H9 (cell line): Measurements from ENCODE around the gene DHRSX. TPM values are rescaled to one million over a fixed set of nuclear protein-coding genes. Genes with fewer than 3 reads are reported as not detected.

Source experiments
- DNase-seq: peaks from one replicate; pipeline ENCODE4 v3.0.0-alpha.2; 2017
- H2AFZ ChIP-seq: one replicate; pipeline ENCODE4 v1.6.1; 2013; ENCODE audit warnings: mild to moderate bottlenecking, low read length, control low read depth, moderate library complexity
- H2AK5ac ChIP-seq: 2 replicates; pipeline ENCODE4 v1.6.1; 2013; ENCODE audit warnings: low read length, control low read depth, mixed read lengths; ENCODE audit not compliant: insufficient read length
- H2BK120ac ChIP-seq: one replicate; pipeline ENCODE4 v1.6.1; 2013; ENCODE audit warnings: low read depth, mild to moderate bottlenecking, low read length, control low read depth, inconsistent platforms; ENCODE audit not compliant: poor library complexity, severe bottlenecking
- H2BK12ac ChIP-seq: 2 replicates; pipeline ENCODE4 v1.6.1; 2013; ENCODE audit warnings: low read length, control low read depth, mixed read lengths, low read depth; ENCODE audit not compliant: insufficient read length
- H2BK15ac ChIP-seq: 2 replicates; pipeline ENCODE4 v1.6.1; 2013; ENCODE audit warnings: low read depth, low read length, control low read depth
- H2BK20ac ChIP-seq: one replicate; pipeline ENCODE4 v1.6.1; 2013; ENCODE audit warnings: low read depth, mild to moderate bottlenecking, low read length, control low read depth, inconsistent platforms; ENCODE audit not compliant: poor library complexity, severe bottlenecking
- H2BK5ac ChIP-seq: 2 replicates; pipeline ENCODE4 v1.6.1; 2013; ENCODE audit warnings: low read length, control low read depth, mixed read lengths; ENCODE audit not compliant: insufficient read length
- H3K14ac ChIP-seq: 2 replicates; pipeline ENCODE4 v1.6.1; 2013; ENCODE audit warnings: low read length, control low read depth; ENCODE audit not compliant: insufficient read depth
- H3K18ac ChIP-seq: 2 replicates; pipeline ENCODE4 v1.6.1; 2013; ENCODE audit warnings: low read depth, mild to moderate bottlenecking, mixed read lengths, low read length, control low read depth; ENCODE audit not compliant: insufficient read length
- H3K23ac ChIP-seq: 2 replicates; pipeline ENCODE4 v1.6.1; 2013; ENCODE audit warnings: low read length, control low read depth, mixed read lengths, low read depth; ENCODE audit not compliant: insufficient read length
- H3K23me2 ChIP-seq: 2 replicates; pipeline ENCODE4 v1.6.1; 2013; ENCODE audit warnings: low read depth, mild to moderate bottlenecking, mixed read lengths, low read length, control low read depth; ENCODE audit not compliant: insufficient read length, poor library complexity, severe bottlenecking
- H3K27ac ChIP-seq: 2 replicates; pipeline ENCODE4 v1.5.1; 2013; ENCODE audit warnings: low read length, control low read depth, mixed read lengths, low read depth; ENCODE audit not compliant: insufficient read length
- H3K27me3 ChIP-seq: 2 replicates; pipeline ENCODE4 v1.6.1; 2013; ENCODE audit warnings: low read length, control low read depth, inconsistent platforms; ENCODE audit not compliant: insufficient read depth
- H3K4ac ChIP-seq: 2 replicates; pipeline ENCODE4 v1.6.1; 2013; ENCODE audit warnings: low read depth, mild to moderate bottlenecking, control low read depth, inconsistent platforms, low read length, moderate library complexity
- H3K4me1 ChIP-seq: 2 replicates; pipeline ENCODE4 v1.6.1; 2013; ENCODE audit warnings: low read length, control low read depth, inconsistent platforms; ENCODE audit not compliant: insufficient read depth
- H3K4me2 ChIP-seq: 2 replicates; pipeline ENCODE4 v1.6.1; 2013; ENCODE audit warnings: low read length, control low read depth, mixed read lengths; ENCODE audit not compliant: insufficient read length, insufficient read depth
- H3K56ac ChIP-seq: 2 replicates; pipeline ENCODE4 v1.6.1; 2013; ENCODE audit warnings: low read depth, mild to moderate bottlenecking, mixed read lengths, low read length, control low read depth; ENCODE audit not compliant: insufficient read length
- H3K79me1 ChIP-seq: 2 replicates; pipeline ENCODE4 v1.6.1; 2013; ENCODE audit warnings: low read depth, mild to moderate bottlenecking, moderate library complexity, low read length, control low read depth, inconsistent platforms; ENCODE audit not compliant: insufficient read depth, poor library complexity, severe bottlenecking
- H3K79me2 ChIP-seq: 2 replicates; pipeline ENCODE4 v1.6.1; 2013; ENCODE audit warnings: low read length, control low read depth, inconsistent platforms; ENCODE audit not compliant: insufficient read depth
- H3K9ac ChIP-seq: 2 replicates; pipeline ENCODE4 v1.6.1; 2013; ENCODE audit warnings: low read length, control low read depth, mixed read lengths; ENCODE audit not compliant: insufficient read length; ENCODE audit errors: extremely low read depth
- H3K9me3 ChIP-seq: one replicate; pipeline ENCODE4 v1.6.1; 2013; ENCODE audit warnings: low read depth, low read length, inconsistent platforms; ENCODE audit not compliant: control insufficient read depth
- H3T11ph ChIP-seq: one replicate; pipeline ENCODE4 v1.6.1; 2013; ENCODE audit warnings: mild to moderate bottlenecking, low read length, control low read depth, inconsistent platforms
- H4K20me1 ChIP-seq: one replicate; pipeline ENCODE4 v1.6.1; 2013; ENCODE audit not compliant: control insufficient read depth, insufficient read length, insufficient read depth
- H4K5ac ChIP-seq: 2 replicates; pipeline ENCODE4 v1.6.1; 2013; ENCODE audit warnings: low read depth, mild to moderate bottlenecking, mixed read lengths, low read length, control low read depth; ENCODE audit not compliant: insufficient read length
- H4K8ac ChIP-seq: replicated peaks from 2 replicates; pipeline ENCODE4 v1.6.1; 2013; ENCODE audit warnings: low read length, control low read depth, mixed read lengths, low read depth; ENCODE audit not compliant: insufficient read length
- H4K91ac ChIP-seq: 2 replicates; pipeline ENCODE4 v1.6.1; 2013; ENCODE audit warnings: low read depth, mild to moderate bottlenecking, moderate library complexity, mixed read lengths, low read length, control low read depth; ENCODE audit not compliant: insufficient read length
- H3K27ac Mint-ChIP-seq, 3 experiments: 2 replicates in 2 of 3; 3 replicates in 1 of 3; pipeline ENCODE4 v1.8.0; 2020 to 2021; ENCODE audit warnings: mixed read lengths in 3 of 3, mild to moderate bottlenecking in 1 of 3, moderate library complexity in 1 of 3
- H3K27me3 Mint-ChIP-seq: 2 replicates; pipeline ENCODE4 v1.8.0; 2021; ENCODE audit warnings: low read depth, mild to moderate bottlenecking, moderate library complexity, mixed read lengths
- H3K36me3 Mint-ChIP-seq, 3 experiments: 2 replicates in 2 of 3; 3 replicates in 1 of 3; pipeline ENCODE4 v1.8.0; 2020 to 2021; ENCODE audit warnings: low read depth in 3 of 3, mixed read lengths in 3 of 3; ENCODE audit not compliant: insufficient read depth in 1 of 3
- H3K4me1 Mint-ChIP-seq, 2 experiments: 2 replicates each; pipeline ENCODE4 v1.8.0; 2020; ENCODE audit warnings: mixed read lengths in 2 of 2
- H3K4me3 Mint-ChIP-seq, 2 experiments: 2 replicates in 1 of 2; 3 replicates in 1 of 2; pipeline ENCODE4 v1.8.0; 2020 to 2021; ENCODE audit warnings: mild to moderate bottlenecking in 2 of 2, mixed read lengths in 2 of 2, moderate library complexity in 1 of 2
- H3K9me3 Mint-ChIP-seq, 2 experiments: 2 replicates in 1 of 2; 3 replicates in 1 of 2; pipeline ENCODE4 v1.8.0; 2020; ENCODE audit warnings: mild to moderate bottlenecking in 2 of 2, mixed read lengths in 2 of 2, moderate library complexity in 1 of 2
- WGBS: extraction: QIAGEN DNeasy Blood & Tissue Kit; methylation state at CpG from one replicate; pipeline ENCODE4 v1.1.7; 2013; ENCODE audit warnings: missing lambda C conversion rate, low lambda C conversion rate, mixed read lengths; ENCODE audit not compliant: insufficient read length; ENCODE audit errors: extremely low coverage; 5-methylcytosine and 5-hydroxymethylcytosine counted together
- total RNA-seq: library from RNA; stranded (reverse); gene quantifications from 2 replicates; pipeline ENCODE4 v1.2.1, GENCODE V29; 2021
- TF ChIP-seq, protein P1 (sequence below): fragments of 200-600 bp; sonication (generic); conservative IDR thresholded peaks from 3 replicates; pipeline ENCODE4 v1.8.0; 2021; ENCODE audit warnings: antibody characterized with exemption, mild to moderate bottlenecking

Gene DHRSX
- total RNA-seq, 1 experiment from 2014 or later: 44.0 TPM

DNA sequence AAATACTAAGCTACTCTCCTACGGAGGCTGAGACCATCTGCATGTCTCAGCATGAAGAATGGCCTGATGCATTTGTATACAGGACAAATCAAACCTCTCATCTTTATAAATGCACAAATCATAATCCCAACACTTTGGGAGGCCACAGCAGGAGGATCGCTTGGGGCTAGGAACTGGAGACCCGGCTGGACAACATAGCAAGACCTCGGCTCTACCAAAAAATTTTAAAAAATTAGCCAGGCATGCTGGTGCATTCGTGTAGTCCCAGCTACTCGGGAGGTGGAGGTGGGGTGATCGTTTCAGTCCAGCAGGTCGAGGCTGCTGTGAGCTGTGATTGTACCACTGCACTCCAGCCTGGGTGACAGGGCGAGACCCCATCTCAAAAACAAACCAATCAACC, 262.8 kb downstream of the DHRSX start:
- H4K8ac ChIP-seq: no peak overlapping the region
- H2BK20ac ChIP-seq: no peak overlapping the region
- no peak overlapping the region for H3K18ac ChIP-seq
- H3K27ac ChIP-seq: no peak overlapping the region
- H3K9me3 Mint-ChIP-seq: no peaks in the 10 kb centered on the region
- TF ChIP-seq, protein P1, sequence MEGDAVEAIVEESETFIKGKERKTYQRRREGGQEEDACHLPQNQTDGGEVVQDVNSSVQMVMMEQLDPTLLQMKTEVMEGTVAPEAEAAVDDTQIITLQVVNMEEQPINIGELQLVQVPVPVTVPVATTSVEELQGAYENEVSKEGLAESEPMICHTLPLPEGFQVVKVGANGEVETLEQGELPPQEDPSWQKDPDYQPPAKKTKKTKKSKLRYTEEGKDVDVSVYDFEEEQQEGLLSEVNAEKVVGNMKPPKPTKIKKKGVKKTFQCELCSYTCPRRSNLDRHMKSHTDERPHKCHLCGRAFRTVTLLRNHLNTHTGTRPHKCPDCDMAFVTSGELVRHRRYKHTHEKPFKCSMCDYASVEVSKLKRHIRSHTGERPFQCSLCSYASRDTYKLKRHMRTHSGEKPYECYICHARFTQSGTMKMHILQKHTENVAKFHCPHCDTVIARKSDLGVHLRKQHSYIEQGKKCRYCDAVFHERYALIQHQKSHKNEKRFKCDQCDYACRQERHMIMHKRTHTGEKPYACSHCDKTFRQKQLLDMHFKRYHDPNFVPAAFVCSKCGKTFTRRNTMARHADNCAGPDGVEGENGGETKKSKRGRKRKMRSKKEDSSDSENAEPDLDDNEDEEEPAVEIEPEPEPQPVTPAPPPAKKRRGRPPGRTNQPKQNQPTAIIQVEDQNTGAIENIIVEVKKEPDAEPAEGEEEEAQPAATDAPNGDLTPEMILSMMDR: no peak
- H2AFZ ChIP-seq: no peak overlapping the region
- H3T11ph ChIP-seq: no peak overlapping the region
- no peaks in the 10 kb centered on the region for H3K79me2 ChIP-seq
- no peak overlapping the region for H2BK15ac ChIP-seq
- no CpG with 5 or more reads among the region's 9 CpGs for WGBS
- no peak overlapping the region for H2AK5ac ChIP-seq
- H3K4me2 ChIP-seq: no peak overlapping the region
- no peak overlapping the region for H2BK12ac ChIP-seq
- H4K20me1 ChIP-seq: no peaks in the 10 kb centered on the region
- H3K4ac ChIP-seq: no peak overlapping the region
- H3K79me1 ChIP-seq: no peaks in the 10 kb centered on the region
- no peak for DNase-seq
- peaks cover 10 to 17% (median 15%) of the 10 kb centered on the region in 3 experiments for H3K36me3 Mint-ChIP-seq
- H3K4me1 Mint-ChIP-seq: peaks cover 42 to 45% of the 10 kb centered on the region in 2 experiments
- H3K9ac ChIP-seq: no peak overlapping the region
- H2BK5ac ChIP-seq: no peak overlapping the region
- no peak overlapping the region for H3K56ac ChIP-seq
- H4K5ac ChIP-seq: no peak overlapping the region
- H3K23ac ChIP-seq: no peak overlapping the region
- H2BK120ac ChIP-seq: no peak overlapping the region
- no peaks in the 10 kb centered on the region for H3K27me3 ChIP-seq
- H3K4me1 ChIP-seq: peaks cover 4% of the 10 kb centered on the region; the same call in 1 of the 2 replicates
- no peaks in the 10 kb centered on the region for H3K23me2 ChIP-seq
- no peak overlapping the region for H3K14ac ChIP-seq
- H3K4me3 Mint-ChIP-seq: no peak overlapping the region
- no peak overlapping the region for H4K91ac ChIP-seq
- H3K27me3 Mint-ChIP-seq: no peaks in the 10 kb centered on the region; the same call in 1 of the 2 replicates
- no peaks in the 10 kb centered on the region for H3K9me3 ChIP-seq
- H3K27ac Mint-ChIP-seq: peak overlapping the region in 2 of 3 experiments; percentile 9 to 52; a peak in 2 of 7 replicates
